HepG2 (cell line): ENCODE data around the gene MYD88. TPM values are rescaled to one million over a fixed set of nuclear protein-coding genes. Genes with fewer than 3 reads are reported as not detected.
A peak's percentile ranks its signal among the peaks of the same experiment; 100 is the strongest.

Experiments
- ADNP ChIP-seq: sonication (generic); formaldehyde crosslinking; IDR thresholded peaks from 2 replicates; pipeline ENCODE4 v1.4.0; 2020; ENCODE audit warnings: missing genetic modification reagents
- BRD4 ChIP-seq: sonication (generic); formaldehyde crosslinking; IDR thresholded peaks from 2 replicates; pipeline ENCODE4 v1.4.0; 2020; ENCODE audit warnings: missing genetic modification reagents
- GATAD2A ChIP-seq: IDR thresholded peaks from 2 replicates; pipeline ENCODE4 v1.6.1; 2016
- KLF16 ChIP-seq, 2 experiments: sonication (generic) in 1 of 2; formaldehyde crosslinking in 1 of 2; IDR thresholded peaks; 2 replicates each; pipeline versions ENCODE4 v1.6.1 to v1.8.0; 2016 to 2023; ENCODE audit warnings: missing genetic modification reagents in 2 of 2, missing compliant biosample characterization in 1 of 2
- MXI1 ChIP-seq: IDR thresholded peaks from 3 replicates; pipeline ENCODE4 v1.6.1; 2012; ENCODE audit warnings: low read depth, low read length, inconsistent platforms, borderline replicate concordance
- NFRKB ChIP-seq: fragments of 450-650 bp; IDR thresholded peaks from 2 replicates; pipeline ENCODE4 v1.6.1; 2017
- PRDM15 ChIP-seq: sonication (generic); formaldehyde crosslinking; IDR thresholded peaks from 2 replicates; pipeline ENCODE4 v1.4.0; 2020; ENCODE audit warnings: missing genetic modification reagents
- REL ChIP-seq: sonication (generic); formaldehyde crosslinking; conservative IDR thresholded peaks from 2 replicates; pipeline ENCODE4 v1.8.0; 2022; ENCODE audit warnings: mild to moderate bottlenecking, missing genetic modification reagents, moderate library complexity
- SKIL ChIP-seq: sonication (generic); formaldehyde crosslinking; IDR thresholded peaks from 2 replicates; pipeline ENCODE4 v1.8.0; 2022; ENCODE audit warnings: missing genetic modification reagents, mild to moderate bottlenecking, moderate library complexity, borderline replicate concordance
- ZNF205 ChIP-seq: IDR thresholded peaks from 2 replicates; pipeline ENCODE4 v1.6.1; 2018; ENCODE audit warnings: missing biosample characterization, missing genetic modification reagents
- ZNF430 ChIP-seq: sonication (generic); formaldehyde crosslinking; IDR thresholded peaks from 2 replicates; pipeline ENCODE4 v1.9.0; 2021; ENCODE audit warnings: mild to moderate bottlenecking, missing genetic modification reagents
- ZNF557 ChIP-seq: sonication (generic); formaldehyde crosslinking; IDR thresholded peaks from 2 replicates; pipeline ENCODE4 v1.4.0; 2020; ENCODE audit warnings: missing genetic modification reagents
- ZNF563 ChIP-seq: sonication (generic); formaldehyde crosslinking; IDR thresholded peaks from 2 replicates; pipeline ENCODE4 v1.8.0; 2022; ENCODE audit warnings: mild to moderate bottlenecking, moderate library complexity, missing genetic modification reagents
- ZNF605 ChIP-seq: sonication (generic); formaldehyde crosslinking; IDR thresholded peaks from 2 replicates; pipeline ENCODE4 v1.8.0; 2022; ENCODE audit warnings: mild to moderate bottlenecking, missing genetic modification reagents
- polyA plus RNA-seq, 8 experiments: library from polyadenylated mRNA; depleted of rRNA in 3 of 8; stranded (reverse) in 7 of 8; unstranded in 1 of 8; fragments of >200 nt; fragmentation: Illumina TruSeq in 4 of 8; extraction: Trizol in 4 of 8; gene quantifications; 2 replicates each; pipeline versions ENCODE4 v1.2.1 to v1.2.3, GENCODE V29; 2011 to 2016; ENCODE audit warnings: low read depth in 4 of 8, missing spikeins in 1 of 8, mixed read lengths in 1 of 8; ENCODE audit not compliant: insufficient read depth in 1 of 8
- total RNA-seq, 5 experiments: library from RNA; depleted of rRNA; stranded (reverse); fragments of >200 nt; fragmentation: Illumina TruSeq; extraction: Trizol; gene quantifications; 2 replicates each; pipeline ENCODE4 v1.2.3, GENCODE V29; 2016; ENCODE audit warnings: low read depth in 1 of 5
- TF ChIP-seq, protein P1 (sequence below), 2 experiments: sonication (generic) in 1 of 2; formaldehyde crosslinking in 1 of 2; IDR thresholded peaks; 2 replicates each; pipeline versions ENCODE4 v1.5.1 to v1.6.1; 2011 to 2020; ENCODE audit warnings: borderline replicate concordance in 1 of 2, low read depth in 1 of 2, low read length in 1 of 2, mild to moderate bottlenecking in 1 of 2, missing genetic modification reagents in 1 of 2, moderate library complexity in 1 of 2
- TF ChIP-seq, protein P2 (sequence below): sonication (generic); formaldehyde crosslinking; IDR thresholded peaks from 2 replicates; pipeline ENCODE4 v1.8.0; 2022; ENCODE audit warnings: missing genetic modification reagents, mild to moderate bottlenecking, inconsistent platforms, borderline replicate concordance

MYD88 gene
- total and polyA plus RNA-seq, 2 of the 13 experiments (the other 11 are each of a cell fraction or from before 2014, with no cell fraction given), result 7.6 to 32.7 TPM

- TF ChIP-seq GATAD2A (CRISPR knock-in tag), result peak; percentile 78
- no peak for TF ChIP-seq PRDM15 (CRISPR knock-in tag)
- 0 out of 2 replicates have a peak, but pooled peaks have one; percentile 49 for TF ChIP-seq ZNF563 (CRISPR knock-in tag)
- TF ChIP-seq, protein P1, sequence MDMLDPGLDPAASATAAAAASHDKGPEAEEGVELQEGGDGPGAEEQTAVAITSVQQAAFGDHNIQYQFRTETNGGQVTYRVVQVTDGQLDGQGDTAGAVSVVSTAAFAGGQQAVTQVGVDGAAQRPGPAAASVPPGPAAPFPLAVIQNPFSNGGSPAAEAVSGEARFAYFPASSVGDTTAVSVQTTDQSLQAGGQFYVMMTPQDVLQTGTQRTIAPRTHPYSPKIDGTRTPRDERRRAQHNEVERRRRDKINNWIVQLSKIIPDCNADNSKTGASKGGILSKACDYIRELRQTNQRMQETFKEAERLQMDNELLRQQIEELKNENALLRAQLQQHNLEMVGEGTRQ (IDR thresholded peaks at IDR 0.05; ENCODE audit: low read depth, low read length), result no peak
- TF ChIP-seq, protein P1 (CRISPR knock-in tag; IDR thresholded peaks at IDR 0.05; ENCODE audit: borderline replicate concordance), result peak; percentile 29; the same call in 1 of the 2 replicates
- no peak for TF ChIP-seq ADNP (CRISPR knock-in tag)
- 0 out of 2 replicates have a peak, but pooled peaks have one; percentile 65 for TF ChIP-seq ZNF205 (CRISPR knock-in tag)
- TF ChIP-seq ZNF557 (CRISPR knock-in tag), result 0 out of 2 replicates have a peak, but pooled peaks have one; percentile 35
- TF ChIP-seq ZNF605 (CRISPR knock-in tag), result peak; percentile 38; the same call in 1 of the 2 replicates
- TF ChIP-seq NFRKB, result 0 out of 2 replicates have a peak, but pooled peaks have one; percentile 14
- TF ChIP-seq REL (CRISPR knock-in tag), result no peak
- TF ChIP-seq ZNF430 (CRISPR knock-in tag), result peak; percentile 28; the same call in 1 of the 2 replicates
- peak; percentile 89; the same call in 1 of the 2 replicates for TF ChIP-seq BRD4 (CRISPR knock-in tag)
- 0 out of 3 replicates have a peak, but pooled peaks have one; percentile 25 for TF ChIP-seq MXI1
- peak in 1 of 2 experiments; percentile 40; a peak in 1 of 4 replicates for TF ChIP-seq KLF16 (CRISPR knock-in tag; IDR thresholded peaks at IDR 0.05)
- TF ChIP-seq, protein P2, sequence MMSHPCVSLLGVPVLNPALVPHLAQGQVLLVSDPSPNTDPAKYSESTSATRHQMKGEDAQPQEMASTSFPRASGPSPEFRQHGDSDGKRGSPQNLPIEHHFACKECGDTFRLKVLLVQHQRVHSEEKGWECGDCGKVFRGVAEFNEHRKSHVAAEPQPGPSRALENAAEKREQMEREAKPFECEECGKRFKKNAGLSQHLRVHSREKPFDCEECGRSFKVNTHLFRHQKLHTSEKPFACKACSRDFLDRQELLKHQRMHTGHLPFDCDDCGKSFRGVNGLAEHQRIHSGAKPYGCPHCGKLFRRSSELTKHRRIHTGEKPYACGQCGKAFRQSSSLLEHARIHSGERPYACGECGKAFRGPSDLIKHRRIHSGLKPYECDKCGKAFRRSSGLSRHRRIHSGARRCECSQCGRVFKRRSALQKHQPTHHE (CRISPR knock-in tag), result peak; percentile 61; the same call in 1 of the 2 replicates
- TF ChIP-seq SKIL, result peak; percentile 29; the same call in 1 of the 2 replicates
Measured at GRCh38 chr3:38164952-38165721, 26.7 kb downstream of the MYD88 start, which contains the start of gene OXSR1 (continued).
